Ovary (tissue), 9 donors: ENCODE measurements around the gene AKT1. TPM values are rescaled to one million over a fixed set of nuclear protein-coding genes. Genes with fewer than 3 reads are reported as not detected.

Experiments used
- DNase-seq, 5 donors: peaks; one replicate each; pipeline ENCODE4 v3.0.0-alpha.2; 2019 to 2020
- H3K27ac ChIP-seq, 2 donors: fragments of 200-600 bp; one replicate each; pipeline versions ENCODE4 v1.5.1 to v1.8.0; 2019 to 2022
- H3K27me3 ChIP-seq: fragments of 200-600 bp; one replicate; pipeline ENCODE4 v1.8.0; 2022
- H3K36me3 ChIP-seq: fragments of 200-600 bp; sonication (generic); one replicate; pipeline ENCODE4 v1.5.1; 2019
- H3K4me1 ChIP-seq: one replicate; pipeline ENCODE4 v1.8.1; 2013; ENCODE audit warnings: mild to moderate bottlenecking, moderate library complexity; ENCODE audit not compliant: insufficient read depth
- H3K4me3 ChIP-seq: fragments of 200-600 bp; sonication (generic); one replicate; pipeline ENCODE4 v1.5.1; 2017
- H3K9me3 ChIP-seq, 2 donors: fragments of 200-600 bp in 1 of 2; sonication (generic) in 1 of 2; one replicate each; pipeline versions ENCODE4 v1.5.1 to v1.8.1; 2013 to 2019; ENCODE audit warnings: mild to moderate bottlenecking in 1 of 2, moderate library complexity in 1 of 2
- CTCF ChIP-seq, 3 donors: fragments of 450-650 bp in 2 of 3; fragments of 200-600 bp in 1 of 3; IDR thresholded peaks; one replicate each; pipeline versions ENCODE4 v1.5.1 to v1.8.0; 2016 to 2022; ENCODE audit warnings: antibody characterized with exemption in 3 of 3, mild to moderate bottlenecking in 1 of 3
- EP300 ChIP-seq: sonication (generic); formaldehyde crosslinking; IDR thresholded peaks from one replicate; pipeline ENCODE4 v1.6.1; 2017; ENCODE audit warnings: antibody characterized with exemption
- POLR2A ChIP-seq: fragments of 450-650 bp; IDR thresholded peaks from one replicate; pipeline ENCODE4 v1.6.1; 2017; ENCODE audit warnings: antibody characterized with exemption, mild to moderate bottlenecking, moderate library complexity
- WGBS, 3 donors: extraction: QIAGEN DNeasy Blood & Tissue Kit in 1 of 3; methylation state at CpG; one replicate each; pipeline versions ENCODE4 v1.1.5 to v1.1.7; 2013 to 2017; 5-methylcytosine and 5-hydroxymethylcytosine counted together
- intact Hi-C, 4 donors: fragments of 100-400 bp; cut with DNase I; formaldehyde crosslinking; loops; one replicate each; pipeline versions ENCODE4 v1.11.0 to v1.15.1; 2022 to 2023
- polyA plus RNA-seq, 2 donors: library from polyadenylated mRNA; stranded (reverse); fragments of 200-250 nt in 1 of 2; fragments of 350-450 nt in 1 of 2; fragmentation: Illumina TruSeq in 1 of 2; extraction: RNeasy Lipid Tissue Mini Kit (QIAGEN cat#74804) in 1 of 2; gene quantifications; one replicate each; pipeline ENCODE4 v1.2.3, GENCODE V29; 2013 to 2014
- total RNA-seq, 7 donors: library from RNA; depleted of rRNA in 2 of 7; stranded (reverse); fragments of >200 nt in 2 of 7; fragmentation: NEBNext Ultra II Directional in 3 of 7; extraction: Animal tissue kit (Norgen Biotek cat#: 25700) in 3 of 7; gene quantifications; one replicate each; pipeline versions ENCODE4 v1.1.0 to v1.2.4, GENCODE V29; 2016 to 2023
- donor health status: DM: no; HTN: no; CAD: no; lungs with moderate emphysema.
- donor health status: DM: no; HTN: no; CAD: no.
- donor health status: Bipolar disorder and iron deficiency.
- donor health status: DM: yes; HTN: yes; CAD: no.
- donor health status: DM: no; HTN: no; CAD: no.
- donor health status: DM: yes; HTN: yes; CAD: no.

Gene AKT1
- total and polyA plus RNA-seq, 9 donors: 53.9 to 105 (median 95.4) TPM

DNA sequence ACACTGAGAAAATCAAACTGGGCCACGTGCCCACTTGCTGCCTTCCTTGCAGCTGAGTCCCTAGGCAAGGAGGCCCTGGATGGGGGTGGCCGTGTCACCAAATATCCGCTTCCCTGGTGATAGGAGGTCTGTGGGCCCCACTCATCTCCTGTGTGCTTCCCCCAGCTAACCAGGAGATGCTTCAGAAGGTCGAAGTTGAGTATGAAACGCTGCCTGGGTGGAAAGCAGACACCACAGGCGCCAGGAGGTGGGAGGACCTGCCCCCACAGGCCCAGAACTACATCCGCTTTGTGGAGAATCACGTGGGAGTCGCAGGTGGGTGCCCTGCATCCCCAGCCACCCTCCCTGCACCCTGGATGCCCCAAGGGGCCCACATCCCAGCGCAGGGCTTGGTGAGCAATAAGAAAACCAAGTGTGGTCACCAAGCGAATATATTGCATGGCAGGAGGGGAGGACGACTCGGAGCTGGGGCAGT, 49.4 kb downstream of the AKT1 start:
- Histone ChIP-seq H3K4me3 (no peak overlapping the region), H3K4me1 (no peaks in the 10 kb centered on the region), H3K27ac (no peak overlapping the region), H3K9me3 (no peaks in the 10 kb centered on the region), H3K27me3 (no peaks in the 10 kb centered on the region), H3K36me3 (no peaks in the 10 kb centered on the region)
- 75 to 82% (median 79%) methylated on average over 13 of the region's 13 CpGs for WGBS, 3 donors
- no peak for TF ChIP-seq CTCF (IDR thresholded peaks at IDR 0.05)
- TF ChIP-seq EP300: no peak
- TF ChIP-seq POLR2A: no peak
- intact Hi-C loops: no loop called here
- DNase-seq: no peak

DNA sequence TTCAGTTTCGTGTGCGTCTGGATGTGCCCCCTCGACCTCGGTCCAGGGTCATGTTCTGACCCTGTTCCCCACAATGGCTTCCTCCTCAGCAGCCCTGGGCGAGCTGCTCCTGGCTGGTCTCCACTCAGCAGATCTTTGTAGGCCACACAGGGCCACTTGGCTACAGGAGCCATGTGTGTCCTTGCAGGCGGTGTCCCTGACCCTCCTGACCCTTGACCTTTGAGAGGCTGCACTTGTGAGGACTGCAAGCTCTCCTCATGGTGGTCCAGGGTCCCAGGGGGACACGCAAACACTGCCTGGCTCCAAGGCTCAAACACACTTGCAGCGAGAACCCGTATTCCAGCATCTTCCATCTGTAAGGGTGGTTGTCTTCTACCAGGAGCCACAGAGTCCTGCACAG, 50.1 kb downstream of the AKT1 start:
- no peak for TF ChIP-seq EP300
- TF ChIP-seq POLR2A: no peak
- TF ChIP-seq CTCF (IDR thresholded peaks at IDR 0.05): no peak
- H3K9me3 ChIP-seq: no peaks in the 10 kb centered on the region
- no peaks in the 10 kb centered on the region for H3K36me3 ChIP-seq
- no peak overlapping the region for H3K27ac ChIP-seq
- WGBS, 3 donors: 88 to 95% (median 93%) methylated on average over 9 of the region's 9 CpGs
- no peaks in the 10 kb centered on the region for H3K27me3 ChIP-seq
- no peak overlapping the region for H3K4me3 ChIP-seq
- no peak for DNase-seq
- intact Hi-C loops: no loop called here
- no peaks in the 10 kb centered on the region for H3K4me1 ChIP-seq

- Histone ChIP-seq H3K36me3 (no peaks in the 10 kb centered on the region), H3K27ac (no peak overlapping the region), H3K27me3 (no peaks in the 10 kb centered on the region), H3K9me3 (no peaks in the 10 kb centered on the region), H3K4me1 (no peaks in the 10 kb centered on the region), H3K4me3 (no peak overlapping the region)
- intact Hi-C loops: no loop called here
- TF ChIP-seq EP300: no peak
- 92 to 97% (median 95%) methylated on average over 10 of the region's 10 CpGs for WGBS, 3 donors
- no peak for DNase-seq
Measured at GRCh38 chr14:104744484-104744883, 51.1 kb downstream of the AKT1 start.

DNA sequence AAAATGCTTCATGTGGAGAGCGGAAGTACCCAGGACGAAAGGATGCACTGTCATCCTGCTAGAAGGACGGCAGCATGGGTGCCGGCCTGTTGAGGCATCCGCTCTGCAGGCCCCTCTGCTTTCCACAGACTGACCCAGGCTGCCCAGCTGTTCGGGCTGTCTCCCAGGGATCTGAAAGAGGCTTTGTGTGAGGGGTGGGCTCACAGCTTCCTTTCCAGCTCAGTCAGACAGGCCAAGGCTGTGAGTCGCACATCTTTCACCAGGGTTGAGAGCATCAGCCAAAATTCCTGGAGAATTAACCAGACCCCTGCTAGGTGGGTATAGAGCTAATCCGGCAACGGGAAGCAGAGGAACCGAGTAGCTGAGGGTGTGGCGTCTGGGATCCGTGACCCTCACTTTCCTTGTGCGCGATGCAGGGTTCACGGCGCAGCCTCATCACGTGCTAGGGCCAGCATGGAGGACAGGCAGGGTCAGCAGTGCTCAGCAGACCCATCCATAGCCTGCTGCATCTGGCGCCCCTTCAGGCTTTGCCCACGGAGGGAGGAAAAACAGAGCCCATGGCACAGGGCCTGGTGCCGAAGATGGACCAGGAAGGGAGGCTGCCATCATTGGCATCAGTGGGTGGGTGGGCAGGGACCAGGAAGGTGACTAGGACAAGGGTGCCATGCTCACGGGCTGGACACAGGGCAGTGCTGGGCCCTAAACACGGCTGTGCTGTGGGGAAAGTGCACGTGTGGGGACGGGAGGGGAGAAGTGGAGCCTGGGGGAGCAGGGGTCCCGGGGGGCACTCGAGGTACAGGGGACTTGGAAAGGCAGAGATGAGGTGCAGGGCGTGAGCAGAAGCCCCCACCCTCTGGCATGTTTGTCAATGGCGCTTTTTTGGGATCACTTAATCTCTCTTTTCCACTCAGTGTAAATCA, 51.8 kb downstream of the AKT1 start:
- 86 to 90% (median 89%) methylated on average over 28 of the region's 28 CpGs for WGBS, 3 donors
- Histone ChIP-seq H3K36me3 (no peaks in the 10 kb centered on the region), H3K27me3 (no peaks in the 10 kb centered on the region), H3K27ac (no peak overlapping the region), H3K4me3 (no peak overlapping the region), H3K4me1 (no peaks in the 10 kb centered on the region), H3K9me3 (no peaks in the 10 kb centered on the region)
- intact Hi-C loops: no loop called here
- no peak for TF ChIP-seq CTCF (IDR thresholded peaks at IDR 0.05)
- no peak for TF ChIP-seq POLR2A
- TF ChIP-seq EP300: no peak
- DNase-seq: no peak
